Psoas muscle (tissue), 8 donors: ENCODE data around the gene OR10K2. TPM values are rescaled to one million over a fixed set of nuclear protein-coding genes. Genes with fewer than 3 reads are reported as not detected.
"Not testable (repeated sequence)": the region's sequence is repeated elsewhere in the genome, so short reads cannot be mapped to it uniquely, and the experiment has no call there.

Source experiments
- ATAC-seq, 4 donors: fragments of 200-7000 bp; cut with Tn5 transposase; one replicate each; pipeline ENCODE4 v1.9.1; 2020; ENCODE audit warnings: moderate library complexity in 3 of 4, mild to moderate bottlenecking in 2 of 4
- DNase-seq, 2 donors: peaks; one replicate each; pipeline ENCODE4 v3.0.0-alpha.2; 2020
- H3K27ac ChIP-seq: fragments of 200-600 bp; one replicate; pipeline ENCODE4 v1.8.0; 2022
- H3K27me3 ChIP-seq, 3 donors: fragments of 200-600 bp in 1 of 3; one replicate each; pipeline versions ENCODE4 v1.6.1 to v1.8.0; 2013 to 2022; ENCODE audit warnings: low read length in 2 of 3, mild to moderate bottlenecking in 2 of 3, moderate library complexity in 1 of 3; ENCODE audit not compliant: insufficient read depth in 3 of 3
- H3K36me3 ChIP-seq, 2 donors: fragments of 200-600 bp in 1 of 2; one replicate each; pipeline versions ENCODE4 v1.6.1 to v1.8.0; 2013 to 2022; ENCODE audit warnings: low read depth in 1 of 2, mild to moderate bottlenecking in 1 of 2, moderate library complexity in 1 of 2; ENCODE audit not compliant: insufficient read depth in 1 of 2
- H3K4me1 ChIP-seq: fragments of 200-600 bp; one replicate; pipeline ENCODE4 v1.8.0; 2022
- H3K4me3 ChIP-seq: fragments of 200-600 bp; one replicate; pipeline ENCODE4 v1.8.0; 2022; ENCODE audit warnings: mild to moderate bottlenecking
- H3K9me3 ChIP-seq: fragments of 200-600 bp; one replicate; pipeline ENCODE4 v1.8.0; 2022
- CTCF ChIP-seq: fragments of 200-600 bp; IDR thresholded peaks from one replicate; pipeline ENCODE4 v1.8.0; 2022; ENCODE audit warnings: antibody characterized with exemption
- WGBS, 3 donors: extraction: QIAGEN DNeasy Blood & Tissue Kit; methylation state at CpG; one replicate each; pipeline versions ENCODE4 v1.1.6 to v1.1.7; 2013; 5-methylcytosine and 5-hydroxymethylcytosine counted together
- intact Hi-C, 2 donors: fragments of 100-400 bp; cut with DNase I; formaldehyde crosslinking; loops; one replicate each; pipeline versions ENCODE4 v1.11.0 to v1.14.2; 2022
- polyA plus RNA-seq, 3 donors: library from polyadenylated mRNA; stranded (reverse); fragments of 200-250 nt; gene quantifications; one replicate each; pipeline ENCODE4 v1.2.3, GENCODE V29; 2013
- total RNA-seq, 4 donors: library from RNA; stranded (reverse); fragmentation: NEBNext Ultra II Directional in 2 of 4; extraction: Animal tissue kit (Norgen Biotek cat#: 25700) in 2 of 4; gene quantifications; one replicate each; pipeline versions ENCODE4 v1.2.1 to v1.2.4, GENCODE V29; 2021 to 2023
- donor health status: healthy with polysubstance abuse.
- donor health status: DM: no; HTN: no; CAD: no; lungs with moderate emphysema.
- donor health status: Bipolar disorder and iron deficiency.
- donor health status: healthy.
- donor health status: DM: yes; HTN: yes; CAD: no.
- donor health status: DM: no; HTN: no; CAD: no.
- donor health status: DM: no; HTN: no; CAD: no.
- donor health status: DM: yes; HTN: yes; CAD: no.

The OR10K2 gene
- total and polyA plus RNA-seq, 7 donors = not detected

GRCh38 chr1:158454537-158454936 is 28.5 kb upstream of the OR10K2 start:
- Histone ChIP-seq H3K27me3 (no peaks in the 10 kb centered on the region), H3K4me1 (no peaks in the 10 kb centered on the region), H3K27ac (no peak overlapping the region), H3K9me3 (no peaks in the 10 kb centered on the region), H3K36me3 (no peaks in the 10 kb centered on the region), H3K4me3 (no peak overlapping the region)
- intact Hi-C loops = no loop called here
- DNase-seq = no peak
- ATAC-seq = no peak
- WGBS, 3 donors = 81 to 85% (median 84%) methylated on average over 1 of the region's 1 CpG
- TF ChIP-seq CTCF = no peak

- Histone ChIP-seq H3K4me1 (no peaks in the 10 kb centered on the region), H3K27me3 (peaks cover 0 to 2% (median 0%) of the 10 kb centered on the region in 3 donors), H3K9me3 (no peaks in the 10 kb centered on the region), H3K4me3 (no peak overlapping the region), H3K36me3 (no peaks in the 10 kb centered on the region), H3K27ac (no peak overlapping the region)
- ATAC-seq (no peak), DNase-seq (no peak)
- WGBS, 3 donors = 65 to 75% (median 73%) methylated on average over 4 of the region's 4 CpGs
- intact Hi-C loops = no loop called here
- no peak for TF ChIP-seq CTCF
Observed at GRCh38 chr1:158445376-158445775, 19.3 kb upstream of the OR10K2 start.

GRCh38 chr1:158434741-158435140 is 8.7 kb upstream of the OR10K2 start:
- TF ChIP-seq CTCF = no peak
- intact Hi-C loops = no loop called here

GRCh38 chr1:158430163-158430562 is 4.1 kb upstream of the OR10K2 start:
- H3K36me3 ChIP-seq, ATAC-seq, H3K4me3 ChIP-seq, H3K4me1 ChIP-seq, H3K27me3 ChIP-seq, H3K9me3 ChIP-seq, DNase-seq, H3K27ac ChIP-seq, intact Hi-C loops: not testable (repeated sequence)
- 46 to 59% (median 52%) methylated on average over 3 of the region's 3 CpGs for WGBS, 3 donors

More at GRCh38 chr1:158434741-158435140, 8.7 kb upstream of the OR10K2 start:
- Histone ChIP-seq H3K36me3 (no peaks in the 10 kb centered on the region), H3K9me3 (no peaks in the 10 kb centered on the region), H3K4me1 (no peaks in the 10 kb centered on the region), H3K27me3 (no peaks in the 10 kb centered on the region), H3K4me3 (no peak overlapping the region), H3K27ac (no peak overlapping the region)
- WGBS, 3 donors = 50 to 56% (median 50%) methylated on average over 3 of the region's 3 CpGs
- DNase-seq (no peak), ATAC-seq (no peak)

GRCh38 chr1:158425027-158425426 is 1.0 kb downstream of the OR10K2 start:
- no peaks in the 10 kb centered on the region for H3K4me1 ChIP-seq
- ATAC-seq (no peak), DNase-seq (no peak)
- no peak for TF ChIP-seq CTCF
- H3K36me3 ChIP-seq = no peaks in the 10 kb centered on the region
- intact Hi-C loops = no loop called here
- H3K27ac ChIP-seq = no peak overlapping the region
- H3K27me3 ChIP-seq = no peaks in the 10 kb centered on the region
- peaks cover 7% of the 10 kb centered on the region for H3K9me3 ChIP-seq
- H3K4me3 ChIP-seq = no peak overlapping the region
